GM04504 (cell line): ENCODE measurements around the gene TRPV5.
"Not testable (repeated sequence)": the region's sequence is repeated elsewhere in the genome, so short reads cannot be mapped to it uniquely, and the experiment has no call there.

Experiments
- DNase-seq: peaks from one replicate; pipeline ENCODE4 v3.0.0-alpha.2; 2012; ENCODE audit warnings: low read depth

TRPV5 gene

DNA sequence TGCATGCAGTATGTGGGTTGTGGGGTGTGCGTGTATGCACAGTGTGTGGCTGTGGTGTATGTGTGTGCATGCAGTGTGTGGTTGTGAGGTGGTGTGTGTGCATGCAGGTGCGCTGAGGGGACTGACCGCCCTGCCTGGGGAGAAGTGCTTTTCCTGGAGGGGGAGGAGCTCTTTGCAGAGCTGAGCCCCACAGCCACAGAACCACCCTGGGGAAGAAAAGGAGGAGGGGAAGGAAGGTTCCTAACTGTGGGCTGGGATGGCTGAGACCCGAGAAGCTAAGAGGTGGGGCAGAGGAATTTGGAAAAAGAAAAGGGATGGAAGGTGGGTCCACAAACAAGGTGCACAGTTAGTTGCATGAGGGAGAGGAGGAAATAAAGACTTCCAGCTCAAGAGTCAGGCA, at the start of gene TRPV5:
TSS of gene TRPV5 (minus strand) at position 123 of the 400 bp plus-strand sequence. CDS start 287 bp downstream, outside the sequence.
- DNase-seq: no peak

DNA sequence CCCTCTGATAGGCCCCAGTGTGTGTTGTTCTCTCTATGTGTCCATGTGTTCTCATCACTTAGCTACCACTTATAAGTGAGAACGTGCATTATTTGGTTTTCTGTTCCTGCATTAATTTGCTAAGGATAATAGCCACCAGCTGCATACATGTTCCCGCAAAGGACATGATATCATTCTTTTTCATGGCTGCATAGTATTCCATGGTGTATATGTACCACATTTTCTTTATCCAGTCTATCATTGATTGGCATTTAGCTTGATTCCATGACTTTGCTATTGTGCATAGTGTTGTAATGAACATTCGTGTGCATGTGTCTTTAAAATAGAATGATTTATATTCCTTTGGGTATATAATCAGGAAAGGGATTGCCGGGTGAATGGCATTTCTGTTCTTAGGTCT, 44.9 kb upstream of the TRPV5 start:
- DNase-seq: not testable (repeated sequence)

GRCh38 chr7:142974626-142975025, 41.1 kb upstream of the TRPV5 start:
- no peak for DNase-seq

DNA sequence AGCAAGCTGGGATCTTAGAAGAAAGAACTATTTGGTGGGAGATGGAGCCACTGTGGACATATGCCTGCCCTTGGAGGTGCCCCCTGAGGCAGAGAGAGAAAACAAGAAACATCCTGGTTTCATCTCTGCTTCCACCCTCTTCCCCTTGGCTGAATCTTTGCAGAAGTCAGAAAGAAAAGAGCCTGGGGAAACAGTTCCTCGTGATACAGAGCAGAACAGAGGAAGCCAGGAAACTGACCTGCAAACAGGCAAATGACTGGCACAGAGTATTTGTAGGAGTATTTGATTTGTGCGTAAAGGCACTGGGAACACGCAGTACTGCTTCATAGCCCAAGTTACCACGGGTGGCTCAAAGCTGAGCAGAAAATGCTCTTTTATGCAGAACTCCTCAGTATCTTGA, 35.6 kb upstream of the TRPV5 start:
- no peak for DNase-seq

- DNase-seq: no peak
These were observed 34.7 kb upstream of the TRPV5 start for GRCh38 chr7:142968229-142968628.

GRCh38 chr7:142964502-142965246, 31.1 kb upstream of the TRPV5 start:
- DNase-seq: no peak

GRCh38 chr7:142963993-142964392, 30.4 kb upstream of the TRPV5 start:
- DNase-seq: no peak

DNA sequence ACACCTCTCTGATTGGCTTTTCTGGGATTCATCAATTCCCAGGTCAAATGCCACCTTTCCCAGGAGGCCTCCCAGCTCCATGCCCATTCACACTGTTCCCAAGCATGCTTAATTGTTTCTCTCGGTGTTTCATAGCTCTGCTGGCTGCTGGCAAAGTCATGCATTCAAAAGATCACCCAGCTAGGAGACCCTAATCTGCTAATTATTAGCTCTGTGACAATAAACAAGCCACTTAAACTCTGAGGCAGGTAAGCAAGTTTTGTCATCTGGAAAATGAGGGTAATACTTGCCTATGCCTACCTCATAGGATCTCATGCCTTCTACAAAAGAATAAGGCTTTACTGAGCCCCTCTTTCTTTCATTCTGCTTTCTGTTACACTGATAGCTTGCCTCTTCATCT, 29.4 kb upstream of the TRPV5 start:
- DNase-seq: no peak

GRCh38 chr7:142961973-142962926, 28.7 kb upstream of the TRPV5 start, which contains the start of gene KEL:
Gene KEL (minus strand): TSS chr7:142962363. CDS start chr7:142962206, 157 bp downstream.
- no peak for DNase-seq

GRCh38 chr7:142961595-142961972, 28.0 kb upstream of the TRPV5 start:
- no peak for DNase-seq

DNA sequence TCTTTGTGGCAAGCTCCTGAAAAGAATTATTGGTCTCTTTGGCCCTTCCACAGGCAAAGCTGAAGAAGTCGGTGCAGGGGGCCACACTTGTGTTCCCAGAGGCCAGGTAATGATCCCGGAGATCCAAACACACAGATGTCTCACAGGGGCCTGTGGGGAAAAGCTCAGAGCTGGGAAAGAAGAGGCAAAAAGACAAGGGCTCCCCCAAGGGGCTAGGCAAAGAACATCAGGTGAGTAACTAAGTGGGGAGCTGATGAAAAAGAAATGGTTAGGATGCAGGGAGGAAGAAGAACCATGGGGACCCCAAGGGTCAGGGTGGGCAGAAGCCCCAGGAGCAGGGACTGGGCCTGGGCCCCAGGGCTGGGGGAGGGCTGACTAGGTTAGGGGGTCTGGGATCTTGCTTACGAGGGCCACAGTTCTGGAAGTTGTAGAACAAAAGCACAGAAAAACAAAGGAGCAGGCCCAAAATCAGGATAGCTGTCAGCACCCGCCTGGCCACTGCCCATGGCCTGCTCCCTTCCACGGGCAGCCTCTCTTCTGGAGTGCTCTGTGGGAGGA, 27.5 kb upstream of the TRPV5 start:
- no peak for DNase-seq

DNA sequence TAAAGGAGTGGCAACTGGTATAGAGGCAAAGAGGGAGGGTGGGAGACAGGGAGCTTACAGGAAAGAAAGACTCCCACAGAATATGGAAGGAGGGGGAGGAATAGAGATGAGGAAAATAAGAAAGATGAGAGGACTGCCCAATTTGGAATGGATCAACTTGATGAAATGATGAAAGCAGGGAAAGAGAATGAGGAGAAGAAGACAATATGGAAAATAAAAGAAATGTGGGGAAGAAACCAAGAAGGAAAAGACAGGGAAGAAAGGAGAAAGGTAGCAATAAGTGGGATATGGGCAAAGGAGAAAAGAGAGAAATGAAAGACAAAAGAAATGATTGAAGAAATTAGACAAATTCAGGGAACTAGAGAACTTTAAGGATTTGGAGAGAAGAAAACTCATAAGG, 25.7 kb upstream of the TRPV5 start:
- no peak for DNase-seq

DNA sequence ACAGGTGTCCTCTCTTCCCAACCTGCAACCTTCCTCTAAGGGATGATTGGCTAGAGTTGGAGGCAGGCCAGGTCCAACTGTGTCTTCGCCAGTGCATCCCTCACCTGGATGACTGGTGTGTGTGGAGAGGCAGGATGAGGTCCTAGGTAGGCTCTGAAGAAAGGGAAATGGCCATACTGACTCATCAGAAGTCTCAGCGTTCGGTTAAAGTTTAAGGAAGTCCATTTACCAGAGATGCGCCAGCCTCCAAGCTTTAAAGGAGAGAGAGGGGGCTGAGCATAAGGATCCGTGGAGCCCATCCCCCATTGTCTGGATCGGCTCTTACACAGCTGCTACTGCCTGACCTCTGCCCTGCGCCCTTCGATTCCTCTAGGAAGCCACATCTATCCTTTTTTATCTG, 24.2 kb upstream of the TRPV5 start:
- DNase-seq: no peak

GRCh38 chr7:142956951-142957623, 23.5 kb upstream of the TRPV5 start:
- no peak for DNase-seq

- no peak for DNase-seq
These were observed 21.2 kb upstream of the TRPV5 start for GRCh38 chr7:142954680-142955268.

DNA sequence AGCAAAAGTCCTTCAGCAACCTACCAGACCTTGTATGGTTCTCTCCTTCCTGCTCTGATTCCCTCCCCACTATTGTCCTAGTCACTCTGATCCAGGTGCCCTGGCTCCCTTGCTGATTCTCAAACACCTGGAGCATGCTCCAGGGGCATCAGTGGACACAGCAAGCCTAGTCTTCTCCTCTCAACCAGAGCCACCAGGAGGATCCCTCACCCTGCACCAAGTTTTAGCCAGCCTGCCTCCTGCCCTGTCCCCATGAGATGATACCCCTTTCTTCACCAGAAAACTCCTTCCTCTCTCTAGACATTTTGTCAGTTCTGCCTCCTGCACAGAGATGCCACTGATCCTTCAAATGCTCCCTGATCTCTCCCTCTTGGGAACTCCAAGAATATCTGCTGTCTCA, 16.7 kb upstream of the TRPV5 start:
- no peak for DNase-seq

GRCh38 chr7:142948603-142949002, 15.1 kb upstream of the TRPV5 start:
- no peak for DNase-seq

DNA sequence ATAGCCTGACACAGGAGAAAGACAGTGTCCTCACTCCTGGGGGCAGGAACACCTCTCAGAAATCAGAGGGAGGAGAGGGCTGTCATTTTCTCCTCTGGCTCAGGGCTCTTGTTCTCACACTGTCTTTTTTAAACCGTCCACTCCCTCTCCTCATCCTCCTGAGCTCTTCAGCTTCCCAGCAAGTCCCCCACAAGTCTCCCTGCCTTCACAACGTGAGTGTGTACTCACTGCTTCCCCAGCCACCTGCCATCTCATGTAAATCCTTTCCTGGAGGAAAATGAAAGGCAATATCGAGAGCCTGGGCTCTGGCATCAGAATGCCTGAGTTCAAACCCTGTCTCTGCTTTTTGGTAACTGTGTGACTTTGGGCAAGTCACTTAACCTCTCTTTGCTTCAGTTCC, 11.5 kb upstream of the TRPV5 start:
- DNase-seq: no peak

GRCh38 chr7:142943706-142944268, 10.2 kb upstream of the TRPV5 start:
- no peak for DNase-seq

- no peak for DNase-seq
These were observed 9.2 kb upstream of the TRPV5 start for GRCh38 chr7:142942746-142943145.

GRCh38 chr7:142941541-142941940, 8.0 kb upstream of the TRPV5 start:
- no peak for DNase-seq
